Activated gamma-delta T cell treated with Interleukin-2 at 50 U/mL for 16 hours (primary cell): ENCODE data around the gene PLA2G4A.
"Not testable (repeated sequence)": the region's sequence is repeated elsewhere in the genome, so short reads cannot be mapped to it uniquely, and the experiment has no call there.

Experiments
- DNase-seq: peaks from one replicate; pipeline ENCODE4 v3.0.0-alpha.2; 2020

PLA2G4A gene

DNA sequence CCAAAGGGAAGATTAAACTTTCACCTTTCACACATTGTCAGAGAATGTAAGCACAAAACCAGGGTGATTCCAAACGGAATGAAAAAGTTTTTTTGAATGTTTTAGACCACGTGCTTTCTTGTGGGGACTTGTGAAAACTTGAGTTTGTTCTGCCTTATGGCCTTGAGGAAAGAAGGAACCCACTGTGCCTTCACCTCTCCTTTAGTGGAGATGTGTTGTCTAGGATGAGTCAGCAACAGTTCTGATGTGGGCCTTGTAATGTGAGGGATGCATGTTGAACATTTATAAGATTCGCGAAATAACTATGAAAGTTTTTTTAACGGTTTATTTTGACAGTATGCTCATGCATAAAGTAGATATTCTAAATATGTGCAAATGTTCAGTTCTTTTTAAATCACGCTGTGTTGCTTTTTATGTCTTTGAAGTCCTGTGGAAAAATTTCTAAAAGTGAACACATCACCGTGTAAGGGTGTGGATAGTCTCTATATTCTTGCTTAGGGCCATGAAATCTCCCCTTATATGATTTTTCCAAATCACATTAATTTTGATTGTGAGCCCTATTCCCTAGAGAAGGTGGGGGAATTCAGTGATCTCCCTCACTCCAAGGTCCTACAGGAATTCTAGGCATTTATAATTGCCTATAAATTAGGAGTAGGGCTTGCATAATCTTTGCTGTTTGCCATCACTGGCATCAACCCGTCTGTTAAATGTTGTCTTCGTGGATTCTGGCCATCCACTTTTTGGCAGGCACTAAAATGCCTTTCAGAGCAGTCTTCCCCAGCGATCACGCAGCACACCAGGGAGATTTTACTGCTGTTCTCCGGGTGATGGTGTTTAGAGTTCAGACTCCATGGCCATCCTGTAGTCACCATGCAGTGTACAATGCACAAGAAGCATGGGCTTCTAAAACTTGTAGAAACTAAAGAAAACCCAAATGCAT is 47.4 kb downstream of the PLA2G4A start:
- DNase-seq = no peak

DNA sequence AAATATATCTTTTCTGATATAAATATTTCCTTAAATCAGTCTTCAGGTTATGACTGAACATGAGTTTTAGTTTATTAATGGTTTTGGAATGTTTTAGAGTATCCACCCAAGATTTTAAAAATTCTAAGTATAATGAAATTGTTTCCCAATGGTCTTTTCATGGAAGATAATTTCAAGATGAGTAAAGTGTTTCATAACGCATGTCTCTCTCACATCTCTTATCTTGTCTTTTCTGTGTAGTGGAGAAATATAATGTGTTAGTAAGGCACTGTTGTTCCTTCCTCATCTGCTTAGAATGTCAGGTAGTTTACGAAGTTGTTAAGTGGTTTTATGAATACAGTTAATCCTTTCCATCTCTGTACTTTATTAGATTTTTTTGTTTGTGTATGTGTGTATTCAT is 49.6 kb downstream of the PLA2G4A start:
- no peak for DNase-seq

DNA sequence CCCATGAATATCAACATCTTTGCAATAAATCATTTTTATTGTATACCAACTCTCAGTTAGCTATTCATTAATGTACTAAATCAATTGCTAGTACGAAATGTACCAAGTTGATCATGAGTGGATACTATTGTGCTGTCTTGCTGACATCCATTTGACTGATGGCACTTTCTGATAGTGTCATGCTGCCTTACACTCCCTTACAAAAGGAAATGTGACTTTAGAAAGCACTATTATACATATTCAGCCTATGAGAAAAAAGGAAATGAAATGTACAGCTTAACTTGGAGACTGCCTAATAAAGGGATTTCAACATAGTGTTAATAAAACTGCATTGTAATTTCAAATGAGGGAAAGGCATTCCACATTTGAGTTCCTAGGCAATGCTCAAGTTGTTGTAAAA is 52.2 kb downstream of the PLA2G4A start:
- no peak for DNase-seq

DNA sequence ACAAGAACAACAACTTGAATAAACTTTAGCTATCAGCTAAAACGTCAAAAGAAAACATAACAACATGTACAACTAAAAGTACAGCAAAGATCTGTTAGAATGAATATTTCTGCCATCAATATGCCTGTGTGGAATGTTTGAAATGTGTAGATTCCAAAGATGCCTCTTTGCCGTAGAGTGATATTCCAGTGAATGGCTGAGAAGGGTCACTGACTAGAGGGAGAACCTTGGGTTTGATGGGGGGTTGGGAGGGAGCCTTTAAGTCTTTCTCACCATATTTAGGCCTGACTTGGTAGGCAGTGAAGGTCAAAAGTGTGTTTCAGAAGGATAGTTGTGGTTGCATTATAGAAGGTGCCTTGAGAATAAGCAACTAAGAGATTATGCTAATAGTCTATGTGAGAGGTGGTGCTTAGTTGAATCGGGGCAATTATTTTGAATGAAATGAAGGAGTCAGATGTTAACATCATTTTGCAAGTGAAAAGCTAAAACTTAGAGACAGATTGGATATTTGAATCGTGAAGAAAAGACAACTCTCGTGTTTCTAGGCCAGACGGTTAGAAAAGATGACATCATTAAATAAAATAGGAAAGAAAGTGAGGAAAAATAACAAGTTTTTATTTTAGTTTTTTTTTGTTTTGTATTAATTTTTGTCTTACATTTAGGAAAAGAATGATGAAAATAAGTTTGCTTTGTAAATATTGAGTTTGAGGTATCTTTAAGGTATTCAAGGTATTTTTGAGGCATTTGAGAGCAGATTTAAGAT is 53.8 kb downstream of the PLA2G4A start:
- no peak for DNase-seq

DNA sequence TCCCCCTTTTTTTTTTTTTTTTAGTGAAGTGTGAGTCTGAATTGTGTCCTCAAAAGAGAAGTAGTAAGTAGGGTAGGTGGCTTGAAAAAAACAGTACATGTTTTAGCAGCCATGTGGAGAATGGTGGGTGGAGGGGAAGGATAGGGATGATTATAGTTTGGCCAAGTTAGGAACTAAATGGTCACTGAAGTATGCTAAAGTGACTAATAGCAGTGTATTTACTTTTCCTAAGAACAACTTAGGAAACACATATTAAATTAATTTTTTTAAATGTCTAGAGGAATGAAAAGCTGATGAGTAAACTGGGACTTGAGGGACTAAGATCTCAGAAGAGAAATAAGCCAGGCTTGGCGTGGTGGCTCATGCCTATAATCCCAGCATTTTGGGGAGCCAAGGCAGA is 55.5 kb downstream of the PLA2G4A start:
- DNase-seq = no peak

DNA sequence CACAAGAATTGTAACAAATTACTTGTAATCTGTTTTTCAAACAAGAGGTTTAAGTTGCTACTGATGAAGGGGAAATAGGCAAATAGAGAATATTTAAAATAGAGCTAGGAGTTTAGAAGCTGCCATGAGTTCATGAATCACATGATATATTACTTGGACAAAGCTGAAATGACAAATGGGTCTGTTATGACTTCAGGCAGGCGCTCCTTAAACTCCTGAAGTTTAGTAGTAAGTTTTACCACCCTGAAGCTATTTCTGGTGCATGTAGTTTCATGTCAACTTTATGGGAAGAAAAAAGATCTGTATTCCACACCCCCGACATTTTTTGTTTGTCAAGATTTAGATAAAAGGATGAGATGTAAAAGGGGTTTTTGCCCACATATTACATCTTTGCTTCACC is 58.5 kb downstream of the PLA2G4A start:
- no peak for DNase-seq

DNA sequence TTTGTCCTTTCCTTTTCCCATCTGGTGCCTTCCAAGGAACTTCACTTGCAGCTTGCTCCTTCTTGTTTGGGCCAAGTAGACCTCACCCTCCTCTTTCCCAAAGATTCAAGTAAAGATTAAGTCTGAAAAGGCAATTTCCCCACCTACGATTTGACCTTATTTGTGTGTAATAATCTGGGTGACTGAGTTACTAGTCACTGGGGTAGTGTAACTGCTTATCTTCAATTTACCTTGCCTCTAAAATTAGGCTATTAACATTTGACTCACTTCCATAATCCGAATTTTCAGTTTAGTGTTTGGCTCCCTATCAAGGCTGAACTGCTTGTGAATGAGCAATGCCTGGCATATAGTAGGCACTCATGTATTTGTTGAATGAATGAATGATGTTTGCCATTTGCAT is 59.6 kb downstream of the PLA2G4A start:
- DNase-seq = no peak

DNA sequence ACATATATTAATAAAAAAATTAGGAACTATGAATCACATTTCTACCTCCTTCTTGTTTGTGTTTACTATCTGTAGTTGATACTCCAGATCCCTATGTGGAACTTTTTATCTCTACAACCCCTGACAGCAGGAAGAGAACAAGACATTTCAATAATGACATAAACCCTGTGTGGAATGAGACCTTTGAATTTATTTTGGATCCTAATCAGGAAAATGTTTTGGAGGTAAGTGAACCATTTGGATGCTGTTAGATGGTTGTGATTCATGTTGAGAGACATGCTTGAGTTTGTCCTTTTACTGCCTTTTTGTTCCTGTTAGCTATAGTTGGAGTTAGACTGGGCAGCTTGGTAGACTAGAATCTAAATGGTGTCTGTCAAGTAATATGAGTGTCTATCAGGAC is 64.2 kb downstream of the PLA2G4A start:
- DNase-seq = no peak

DNA sequence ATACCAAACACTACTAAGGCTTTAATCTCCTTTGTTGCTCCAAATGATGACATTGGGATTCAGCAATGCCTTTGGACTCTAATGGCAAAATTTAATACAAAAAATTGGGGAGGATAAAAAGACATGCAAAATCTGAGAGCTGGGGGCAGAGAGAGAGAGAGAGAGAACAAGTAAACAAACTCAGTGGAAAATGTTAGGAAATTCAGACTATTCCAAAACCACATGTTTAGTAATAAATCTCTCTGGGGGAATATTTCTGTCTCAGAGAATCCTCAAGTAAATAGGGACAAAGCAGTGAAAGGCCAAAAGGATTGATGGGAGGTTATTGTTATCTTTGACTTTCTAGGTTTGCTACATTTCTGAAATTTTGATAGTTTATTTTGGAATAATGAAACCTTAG is 65.7 kb downstream of the PLA2G4A start:
- DNase-seq = no peak

DNA sequence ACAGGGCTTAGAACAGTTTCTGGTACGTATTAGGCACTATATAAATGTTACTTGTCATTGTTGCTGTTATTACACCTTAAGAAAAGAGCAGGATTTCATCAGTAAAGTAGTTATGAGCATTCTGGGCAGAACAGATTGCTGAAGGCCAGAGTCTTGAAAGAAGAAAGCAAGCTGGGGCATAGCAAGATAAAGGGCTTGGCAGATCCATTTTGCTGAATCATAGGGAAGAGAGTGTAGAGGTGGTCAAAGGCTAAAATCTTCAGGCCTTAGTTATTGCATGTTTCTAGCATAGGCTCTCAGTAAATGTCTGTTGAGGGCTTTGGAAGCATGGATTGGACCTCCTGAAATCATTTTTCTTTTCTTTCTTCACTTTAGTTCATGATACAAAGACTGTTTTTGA is 67.5 kb downstream of the PLA2G4A start:
- no peak for DNase-seq

DNA sequence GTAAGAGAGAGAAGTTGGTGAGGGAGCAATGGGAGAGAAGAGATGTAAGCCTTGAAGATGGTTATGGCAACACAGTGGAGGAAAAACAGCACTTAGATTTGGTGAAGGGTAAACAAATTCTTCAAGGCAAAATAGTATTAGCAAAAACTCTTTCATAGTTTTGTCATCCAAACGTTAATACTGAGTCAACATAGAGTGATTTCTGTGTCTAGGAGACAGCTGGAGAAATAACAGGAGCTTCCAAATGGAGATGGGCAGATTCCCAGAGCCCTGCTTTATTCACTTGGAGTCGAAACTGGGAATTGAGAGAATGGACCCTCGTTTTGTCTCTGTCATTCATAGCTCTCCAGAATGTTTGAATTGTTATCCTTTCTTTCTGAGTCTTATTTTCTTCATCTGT is 68.3 kb downstream of the PLA2G4A start:
- no peak for DNase-seq

DNA sequence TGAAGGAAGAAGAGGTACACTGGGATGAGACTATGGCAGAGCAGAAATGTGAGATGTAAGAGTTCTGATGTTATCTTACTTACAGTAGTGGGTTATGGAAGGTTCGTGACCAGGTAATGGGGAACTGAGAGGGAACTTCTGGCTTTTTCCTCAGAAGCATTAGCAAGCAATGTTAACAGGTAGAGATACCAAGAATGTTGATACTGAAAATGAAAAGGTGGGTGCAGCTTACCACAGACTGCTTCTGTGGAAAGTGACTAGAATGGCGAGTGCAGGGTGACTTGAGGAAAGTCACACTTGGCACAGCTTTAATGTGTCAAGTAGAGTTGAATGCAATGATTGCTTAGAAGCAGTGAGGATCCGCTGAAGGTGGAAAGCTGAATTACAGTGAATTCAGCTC is 70.8 kb downstream of the PLA2G4A start:
- no peak for DNase-seq

DNA sequence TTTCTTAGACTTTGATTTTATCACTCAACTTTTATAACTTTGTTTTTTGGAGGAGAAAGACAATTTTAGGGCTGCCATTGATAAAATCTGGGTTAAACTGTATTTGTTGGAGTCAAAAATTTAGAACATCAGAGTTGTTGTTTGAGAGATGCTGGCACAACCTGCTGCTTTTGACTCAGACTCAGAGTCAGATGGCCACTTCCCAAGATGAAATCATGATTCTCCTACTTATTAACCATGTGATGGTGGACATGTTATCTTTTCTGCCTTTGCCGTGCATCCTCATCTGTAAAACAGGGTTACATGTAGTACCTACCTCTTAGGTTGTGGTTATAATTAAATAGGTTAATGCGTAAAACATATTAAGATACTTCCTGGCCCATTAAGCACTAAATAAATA is 71.2 kb downstream of the PLA2G4A start:
- DNase-seq = no peak

DNA sequence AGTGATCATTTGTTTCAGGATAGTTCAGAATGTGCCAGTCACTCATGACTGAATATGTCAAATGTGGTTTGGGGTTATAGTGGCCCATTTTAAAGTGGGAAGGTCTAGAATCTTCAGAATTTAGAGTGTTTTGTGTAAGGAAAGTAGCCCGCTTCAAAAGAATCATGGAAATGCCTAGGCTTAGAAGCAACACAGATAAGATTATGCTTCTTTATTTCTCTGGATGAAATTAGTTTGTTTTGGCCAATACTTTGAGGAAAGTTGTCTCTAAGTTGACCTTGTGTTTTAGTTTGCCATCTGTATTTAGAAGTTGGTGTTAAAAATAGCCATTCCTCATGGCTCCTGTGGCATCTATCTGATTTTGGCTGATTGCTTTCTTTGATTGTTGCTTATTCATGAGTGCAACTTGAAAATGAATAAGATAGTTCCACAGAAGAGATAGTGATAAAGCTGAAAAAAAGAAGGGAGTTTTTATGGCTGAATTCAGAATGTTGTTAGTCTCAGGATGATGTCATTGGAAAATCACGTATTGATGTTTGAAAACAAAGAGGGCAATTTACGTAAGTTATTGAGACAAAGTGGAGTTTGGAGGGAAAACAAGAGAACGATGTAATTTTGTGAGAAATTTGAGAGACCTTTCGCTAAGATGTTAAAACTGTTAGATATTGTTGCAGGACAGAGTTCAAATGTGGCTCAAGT is 71.9 kb downstream of the PLA2G4A start:
- DNase-seq = no peak

DNA sequence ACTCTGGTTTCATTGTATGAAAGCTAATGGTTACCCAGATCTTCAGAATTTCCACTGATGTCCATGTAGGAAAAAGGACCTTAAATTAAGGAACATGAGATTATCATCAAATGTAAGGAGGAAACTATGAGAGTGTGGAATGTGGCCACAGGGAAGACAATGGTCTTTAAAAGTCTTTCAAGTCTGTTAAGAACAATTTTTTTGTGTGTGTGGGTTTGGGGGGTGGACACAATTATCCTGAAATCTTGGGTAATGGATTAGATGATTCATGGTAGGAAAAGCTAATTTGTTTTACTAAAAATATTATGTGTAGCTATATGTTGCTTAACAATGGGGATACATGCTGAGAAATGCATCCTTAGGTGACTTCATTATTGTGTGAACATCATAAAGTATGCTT is 72.9 kb downstream of the PLA2G4A start:
- no peak for DNase-seq

DNA sequence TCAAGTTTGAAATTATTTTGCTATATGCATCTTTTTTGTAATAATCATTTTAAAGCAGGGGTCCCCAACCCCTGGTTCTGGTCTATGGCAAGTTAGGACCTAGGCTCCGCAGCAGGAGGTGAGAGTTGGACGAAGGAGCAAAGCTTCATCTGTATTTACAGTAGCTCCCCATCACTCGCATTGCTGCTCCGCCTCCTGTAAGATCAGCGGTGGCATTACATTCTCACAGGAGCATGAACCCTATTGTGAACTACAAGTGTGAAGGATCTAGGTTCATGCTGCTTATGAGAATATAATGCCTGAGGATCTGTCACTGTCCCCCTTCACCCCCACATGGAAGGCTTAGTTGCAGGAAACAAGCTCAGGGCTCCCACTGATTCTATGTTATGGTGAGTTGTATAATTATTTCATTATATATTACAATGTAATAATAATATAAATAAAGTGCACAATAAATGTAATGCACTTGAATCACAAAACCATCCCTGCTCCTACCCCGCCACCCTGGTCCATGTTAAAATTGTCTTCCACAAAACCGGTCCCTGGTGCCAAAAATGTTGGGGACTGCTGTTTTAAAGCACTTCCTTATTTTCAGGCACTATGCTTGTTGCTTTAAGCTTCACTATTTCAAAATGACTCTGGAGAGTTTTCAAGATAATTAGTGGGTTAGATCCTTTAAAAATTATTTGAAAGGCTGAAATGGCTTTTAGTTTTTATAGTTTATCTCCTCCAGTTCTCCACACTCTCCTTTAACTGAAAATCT is 74.8 kb downstream of the PLA2G4A start:
- no peak for DNase-seq

DNA sequence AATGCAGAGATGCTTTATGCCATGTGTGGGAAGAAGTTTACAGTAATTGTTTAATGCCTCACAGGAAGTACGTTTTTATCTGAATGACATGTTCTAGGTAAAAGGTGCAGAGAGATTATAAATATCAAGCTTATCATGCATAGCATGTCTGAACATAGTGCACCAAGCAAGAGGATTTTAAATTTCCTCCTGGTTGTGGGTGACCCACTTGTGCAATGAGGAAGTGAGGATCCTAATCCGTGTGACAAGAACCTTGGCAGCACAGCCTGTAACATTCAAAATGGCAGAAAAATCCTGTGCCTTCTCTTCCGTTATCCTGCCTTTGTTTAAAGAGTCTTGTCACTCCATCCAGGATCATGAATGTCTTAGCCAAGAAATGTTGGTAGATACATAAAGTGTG is 75.6 kb downstream of the PLA2G4A start:
- no peak for DNase-seq

DNA sequence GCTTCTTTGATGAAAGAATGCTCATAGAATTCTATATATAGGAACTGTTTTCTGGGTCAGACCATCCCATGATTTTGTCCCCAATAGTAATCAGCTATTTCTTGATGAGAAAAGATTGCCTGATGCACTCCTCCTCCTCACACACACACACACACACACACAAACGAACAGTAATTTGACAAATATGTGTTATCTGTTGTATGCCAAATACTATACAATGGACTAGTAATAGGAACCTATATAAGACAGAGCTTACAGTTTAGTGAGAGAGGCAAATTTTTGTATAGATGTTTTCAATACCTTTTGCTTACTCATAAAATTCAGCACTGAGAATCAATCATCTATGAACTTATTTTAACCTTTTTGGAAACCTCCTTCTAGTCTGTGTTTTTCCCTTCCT is 76.8 kb downstream of the PLA2G4A start:
- no peak for DNase-seq

DNA sequence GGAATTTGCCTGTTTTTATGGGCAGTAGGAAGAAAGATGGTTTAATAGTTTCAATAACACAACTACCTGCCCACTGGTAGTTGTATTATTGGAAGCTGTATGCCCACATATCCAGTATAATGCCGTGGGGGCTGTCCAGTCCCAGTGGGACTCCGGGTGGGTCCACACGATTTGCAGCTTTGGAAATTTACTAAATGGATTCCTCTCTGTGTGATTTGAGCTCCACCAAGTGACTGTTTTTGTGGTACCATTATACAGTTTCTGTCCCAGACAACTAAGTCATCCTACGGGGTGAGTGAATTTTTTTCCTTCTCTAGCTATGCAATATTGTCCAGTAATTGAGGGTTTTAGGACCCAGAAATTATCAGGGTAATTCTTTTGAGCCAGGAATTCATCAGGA is 86.8 kb downstream of the PLA2G4A start:
- no peak for DNase-seq

DNA sequence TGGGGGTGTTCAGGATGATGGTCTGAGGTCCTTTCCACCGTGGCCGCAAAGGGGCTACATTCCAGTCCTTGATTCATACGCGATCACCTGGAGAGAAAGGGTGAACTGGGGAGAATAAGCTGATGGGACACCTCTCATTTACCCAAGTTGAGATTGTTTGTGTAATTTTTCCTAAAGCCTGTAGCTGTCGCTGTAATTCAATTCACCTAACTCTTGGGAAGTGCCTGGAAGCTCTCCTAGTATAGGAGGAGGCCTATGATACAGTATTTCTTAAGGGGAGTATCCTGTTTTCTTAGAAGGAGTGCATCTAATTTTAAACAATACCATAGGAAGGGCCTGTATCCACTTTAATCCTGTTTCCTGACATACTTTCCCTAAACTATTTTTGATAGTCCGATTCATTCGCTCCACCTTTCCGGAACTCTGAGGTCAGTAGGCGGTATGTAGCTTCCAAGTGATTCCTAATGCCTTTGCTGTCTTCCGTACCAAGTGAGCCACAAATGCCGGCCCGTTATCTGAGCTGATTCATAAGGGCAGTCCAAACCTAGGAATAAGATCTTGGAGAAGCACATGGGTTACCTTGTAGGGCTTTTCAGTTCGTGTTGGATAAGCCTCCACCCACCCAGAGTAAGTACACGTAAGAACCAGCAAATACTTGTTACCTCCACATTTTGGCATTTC is 88.5 kb downstream of the PLA2G4A start:
- not testable (repeated sequence) for DNase-seq

DNA sequence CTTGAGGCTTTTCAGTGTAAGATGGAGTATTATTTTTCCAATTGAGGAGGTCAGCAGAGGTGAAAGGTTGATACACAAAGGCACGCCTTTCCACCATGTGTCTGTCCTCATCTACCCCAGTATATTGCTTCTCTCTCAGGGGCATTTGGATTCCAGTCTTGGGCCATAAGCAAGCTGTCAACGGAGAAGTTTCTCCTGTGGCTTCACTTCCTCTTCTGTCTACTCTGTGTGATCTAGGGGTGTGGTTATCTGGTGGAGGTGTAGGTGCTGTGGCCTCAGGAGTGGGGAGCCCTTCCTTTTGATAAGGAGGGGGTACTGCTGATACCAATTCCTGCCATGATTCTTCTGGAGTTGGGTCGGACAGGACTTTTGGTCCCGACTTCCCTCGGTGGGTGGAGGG is 92.6 kb downstream of the PLA2G4A start:
- not testable (repeated sequence) for DNase-seq

DNA sequence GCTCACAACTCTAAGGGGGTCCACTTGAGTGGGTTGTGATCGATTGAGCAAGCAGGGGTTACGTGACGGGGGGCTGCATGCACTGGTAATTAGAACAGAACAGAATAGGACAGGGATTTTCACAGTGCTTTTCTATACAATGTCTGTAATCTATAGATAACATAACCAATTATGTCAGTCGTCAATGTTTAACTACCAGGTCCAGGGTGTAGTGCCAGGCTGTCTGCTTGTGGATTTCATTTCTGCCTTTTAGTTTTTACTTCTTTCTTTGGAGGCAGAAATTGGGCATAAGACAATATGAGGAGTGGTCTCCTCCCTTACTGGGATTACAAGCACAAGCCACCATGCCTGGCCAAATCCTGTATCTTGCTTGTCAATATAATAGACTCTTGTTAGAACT is 94.1 kb downstream of the PLA2G4A start:
- not testable (repeated sequence) for DNase-seq
